K562 (cell line): Measurements from ENCODE around the gene TMEM87B. TPM values are rescaled to one million over a fixed set of nuclear protein-coding genes. Genes with fewer than 3 reads are reported as not detected.
A peak's percentile ranks its signal among the peaks of the same experiment; 100 is the strongest.

ENCODE experiments used
- ARID1B ChIP-seq: fragments of 450-650 bp; IDR thresholded peaks from 2 replicates; pipeline ENCODE4 v1.6.1; 2016; ENCODE audit warnings: antibody characterized with exemption, mild to moderate bottlenecking, inconsistent platforms
- ATF7 ChIP-seq: fragments of 450-650 bp; IDR thresholded peaks from 2 replicates; pipeline ENCODE4 v1.7.1; 2014; ENCODE audit warnings: mild to moderate bottlenecking, moderate library complexity
- CBFA2T2 ChIP-seq: fragments of 450-650 bp; conservative IDR thresholded peaks from 2 replicates; pipeline ENCODE4 v1.6.1; 2017; ENCODE audit warnings: mild to moderate bottlenecking
- CBFA2T3 ChIP-seq: fragments of 450-650 bp; IDR thresholded peaks from 2 replicates; pipeline ENCODE4 v1.6.1; 2017
- JUND ChIP-seq, 2 experiments: IDR thresholded peaks; 2 replicates in 1 of 2; 3 replicates in 1 of 2; pipeline ENCODE4 v1.6.1; 2011; ENCODE audit warnings: borderline replicate concordance in 2 of 2, low read depth in 2 of 2, low read length in 2 of 2, improper control_type of control experiment in 1 of 2, missing biosample characterization in 1 of 2, missing genetic modification characterization in 1 of 2, missing genetic modification reagents in 1 of 2
- MAZ ChIP-seq, 2 experiments: fragments of 450-650 bp in 1 of 2; sonication (generic) in 1 of 2; formaldehyde crosslinking; IDR thresholded peaks in 1 of 2; conservative IDR thresholded peaks in 1 of 2; 2 replicates each; pipeline versions ENCODE4 v1.4.0 to v1.5.0; 2020; ENCODE audit warnings: mild to moderate bottlenecking in 1 of 2, missing genetic modification reagents in 1 of 2
- SMAD4 ChIP-seq: fragments of 250-450 bp; sonication (Bioruptor Pico); conservative IDR thresholded peaks from 2 replicates; pipeline ENCODE4 v1.8.0; 2021; ENCODE audit warnings: inconsistent platforms, mild to moderate bottlenecking, moderate library complexity
- TEAD4 ChIP-seq, 2 experiments: sonication (generic) in 1 of 2; formaldehyde crosslinking in 1 of 2; IDR thresholded peaks; 2 replicates each; pipeline versions ENCODE4 v1.6.1 to v1.8.0; 2012 to 2022; ENCODE audit warnings: borderline replicate concordance in 1 of 2, inconsistent platforms in 1 of 2, low read length in 1 of 2, mild to moderate bottlenecking in 1 of 2, missing genetic modification reagents in 1 of 2
- polyA plus RNA-seq, 8 experiments: library from polyadenylated mRNA; depleted of rRNA in 4 of 8; stranded (reverse) in 5 of 8; unstranded in 3 of 8; fragments of >200 nt; fragmentation: Nextera tagmentation in 2 of 8; fragmentation: Illumina TruSeq in 1 of 8; extraction: Ambion mirVana in 2 of 8; extraction: Trizol in 1 of 8; gene quantifications; 2 replicates each; pipeline versions ENCODE4 v1.2.1 to v1.2.3, GENCODE V29; 2011 to 2014; ENCODE audit warnings: inconsistent platforms in 1 of 8, missing spikeins in 1 of 8
- total RNA-seq, 7 experiments: library from RNA; depleted of rRNA in 6 of 7; stranded (reverse); fragments of >200 nt in 6 of 7; fragmentation: Illumina TruSeq in 2 of 7; extraction: Trizol in 2 of 7; gene quantifications; 2 replicates each; pipeline versions ENCODE4 v1.2.1 to v1.2.3, GENCODE V29; 2011 to 2021; ENCODE audit warnings: low replicate concordance in 1 of 7
- TF ChIP-seq, protein P1 (sequence below): fragments of 450-650 bp; IDR thresholded peaks from 2 replicates; pipeline ENCODE4 v1.6.1; 2016; ENCODE audit warnings: low read depth
- TF ChIP-seq, protein P2 (sequence below), 2 experiments: fragments of 450-650 bp; conservative IDR thresholded peaks; 2 replicates each; pipeline ENCODE4 v1.6.1; 2017; ENCODE audit warnings: mild to moderate bottlenecking in 2 of 2, moderate library complexity in 2 of 2
- TF ChIP-seq, protein P3 (sequence below): fragments of 200-800 bp; sonication (Bioruptor generic); IDR thresholded peaks from 2 replicates; pipeline ENCODE4 v1.6.1; 2017; ENCODE audit warnings: missing genetic modification characterization, missing compliant biosample characterization
- TF ChIP-seq, protein P4 (sequence below), 2 experiments: fragments of 450-650 bp in 1 of 2; sonication (generic) in 1 of 2; formaldehyde crosslinking in 1 of 2; IDR thresholded peaks in 1 of 2; conservative IDR thresholded peaks in 1 of 2; 2 replicates each; pipeline versions ENCODE4 v1.6.1 to v1.8.1; 2016 to 2023; ENCODE audit warnings: mild to moderate bottlenecking in 2 of 2, moderate library complexity in 2 of 2, inconsistent platforms in 1 of 2, missing genetic modification reagents in 1 of 2

Gene TMEM87B
- total and polyA plus RNA-seq, 9 of the 15 experiments (the other 6 are each of a cell fraction or from before 2014, with no cell fraction given): 3.7 to 17.1 (median 11.0) TPM

DNA sequence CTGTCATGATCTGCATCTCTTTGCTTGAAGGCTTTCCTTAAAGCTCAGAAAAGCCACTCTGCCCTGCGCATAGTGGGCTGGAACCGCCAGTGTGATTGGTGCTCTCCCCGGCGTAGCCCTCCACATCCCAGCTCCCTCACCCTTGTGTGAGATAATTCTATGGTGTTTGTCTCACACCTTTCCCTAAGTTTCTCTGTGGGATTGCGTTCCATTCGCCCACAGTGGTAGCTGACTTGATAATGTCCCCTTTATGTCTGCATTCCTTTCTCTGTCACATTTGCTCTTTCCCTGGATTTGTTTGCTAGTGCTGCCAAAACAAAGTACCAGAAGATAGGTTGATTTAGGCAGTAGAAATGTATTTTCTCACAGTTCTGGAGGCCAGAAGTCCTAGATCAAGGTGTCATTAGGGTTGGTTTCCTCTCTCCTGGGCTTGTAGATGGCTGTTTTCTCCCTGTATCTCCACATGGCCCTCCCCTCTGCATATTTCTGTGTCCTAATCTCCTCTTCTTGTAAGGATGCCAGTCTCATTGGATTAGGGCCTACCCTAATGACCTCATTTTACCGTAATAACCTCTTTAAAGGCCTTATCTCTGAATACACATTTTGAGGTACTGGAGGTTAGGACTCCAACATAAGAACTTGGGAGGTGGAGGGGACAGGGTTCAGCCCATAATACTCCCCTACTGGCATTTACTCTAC is 7.4 kb upstream of the TMEM87B start (continued):
- TF ChIP-seq, protein P1, sequence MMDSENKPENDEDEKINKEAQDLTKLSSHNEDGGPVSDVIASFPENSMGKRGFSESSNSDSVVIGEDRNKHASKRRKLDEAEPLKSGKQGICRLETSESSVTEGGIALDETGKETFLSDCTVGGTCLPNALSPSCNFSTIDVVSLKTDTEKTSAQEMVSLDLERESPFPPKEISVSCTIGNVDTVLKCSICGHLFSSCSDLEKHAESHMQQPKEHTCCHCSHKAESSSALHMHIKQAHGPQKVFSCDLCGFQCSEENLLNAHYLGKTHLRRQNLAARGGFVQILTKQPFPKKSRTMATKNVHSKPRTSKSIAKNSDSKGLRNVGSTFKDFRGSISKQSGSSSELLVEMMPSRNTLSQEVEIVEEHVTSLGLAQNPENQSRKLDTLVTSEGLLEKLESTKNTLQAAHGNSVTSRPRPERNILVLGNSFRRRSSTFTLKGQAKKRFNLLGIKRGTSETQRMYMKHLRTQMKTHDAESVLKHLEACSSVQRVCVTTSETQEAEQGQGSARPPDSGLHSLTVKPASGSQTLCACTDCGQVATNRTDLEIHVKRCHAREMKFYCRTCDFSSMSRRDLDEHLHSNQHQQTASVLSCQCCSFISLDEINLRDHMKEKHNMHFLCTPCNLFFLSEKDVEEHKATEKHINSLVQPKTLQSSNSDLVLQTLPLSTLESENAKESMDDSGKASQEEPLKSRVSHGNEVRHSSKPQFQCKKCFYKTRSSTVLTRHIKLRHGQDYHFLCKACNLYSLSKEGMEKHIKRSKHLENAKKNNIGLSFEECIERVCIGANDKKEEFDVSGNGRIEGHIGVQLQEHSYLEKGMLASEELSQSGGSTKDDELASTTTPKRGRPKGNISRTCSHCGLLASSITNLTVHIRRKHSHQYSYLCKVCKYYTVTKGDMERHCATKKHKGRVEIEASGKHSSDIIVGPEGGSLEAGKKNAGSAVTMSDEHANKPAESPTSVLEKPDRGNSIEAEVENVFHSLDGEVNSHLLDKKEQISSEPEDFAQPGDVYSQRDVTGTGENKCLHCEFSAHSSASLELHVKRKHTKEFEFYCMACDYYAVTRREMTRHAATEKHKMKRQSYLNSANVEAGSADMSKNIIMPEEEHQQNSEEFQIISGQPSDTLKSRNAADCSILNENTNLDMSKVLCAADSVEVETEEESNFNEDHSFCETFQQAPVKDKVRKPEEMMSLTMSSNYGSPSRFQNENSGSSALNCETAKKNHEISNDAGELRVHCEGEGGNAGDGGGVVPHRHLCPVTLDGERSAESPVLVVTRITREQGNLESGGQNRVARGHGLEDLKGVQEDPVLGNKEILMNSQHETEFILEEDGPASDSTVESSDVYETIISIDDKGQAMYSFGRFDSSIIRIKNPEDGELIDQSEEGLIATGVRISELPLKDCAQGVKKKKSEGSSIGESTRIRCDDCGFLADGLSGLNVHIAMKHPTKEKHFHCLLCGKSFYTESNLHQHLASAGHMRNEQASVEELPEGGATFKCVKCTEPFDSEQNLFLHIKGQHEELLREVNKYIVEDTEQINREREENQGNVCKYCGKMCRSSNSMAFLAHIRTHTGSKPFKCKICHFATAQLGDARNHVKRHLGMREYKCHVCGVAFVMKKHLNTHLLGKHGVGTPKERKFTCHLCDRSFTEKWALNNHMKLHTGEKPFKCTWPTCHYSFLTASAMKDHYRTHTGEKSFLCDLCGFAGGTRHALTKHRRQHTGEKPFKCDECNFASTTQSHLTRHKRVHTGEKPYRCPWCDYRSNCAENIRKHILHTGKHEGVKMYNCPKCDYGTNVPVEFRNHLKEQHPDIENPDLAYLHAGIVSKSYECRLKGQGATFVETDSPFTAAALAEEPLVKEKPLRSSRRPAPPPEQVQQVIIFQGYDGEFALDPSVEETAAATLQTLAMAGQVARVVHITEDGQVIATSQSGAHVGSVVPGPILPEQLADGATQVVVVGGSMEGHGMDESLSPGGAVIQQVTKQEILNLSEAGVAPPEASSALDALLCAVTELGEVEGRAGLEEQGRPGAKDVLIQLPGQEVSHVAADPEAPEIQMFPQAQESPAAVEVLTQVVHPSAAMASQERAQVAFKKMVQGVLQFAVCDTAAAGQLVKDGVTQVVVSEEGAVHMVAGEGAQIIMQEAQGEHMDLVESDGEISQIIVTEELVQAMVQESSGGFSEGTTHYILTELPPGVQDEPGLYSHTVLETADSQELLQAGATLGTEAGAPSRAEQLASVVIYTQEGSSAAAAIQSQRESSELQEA: no peak
- TF ChIP-seq, protein P2, sequence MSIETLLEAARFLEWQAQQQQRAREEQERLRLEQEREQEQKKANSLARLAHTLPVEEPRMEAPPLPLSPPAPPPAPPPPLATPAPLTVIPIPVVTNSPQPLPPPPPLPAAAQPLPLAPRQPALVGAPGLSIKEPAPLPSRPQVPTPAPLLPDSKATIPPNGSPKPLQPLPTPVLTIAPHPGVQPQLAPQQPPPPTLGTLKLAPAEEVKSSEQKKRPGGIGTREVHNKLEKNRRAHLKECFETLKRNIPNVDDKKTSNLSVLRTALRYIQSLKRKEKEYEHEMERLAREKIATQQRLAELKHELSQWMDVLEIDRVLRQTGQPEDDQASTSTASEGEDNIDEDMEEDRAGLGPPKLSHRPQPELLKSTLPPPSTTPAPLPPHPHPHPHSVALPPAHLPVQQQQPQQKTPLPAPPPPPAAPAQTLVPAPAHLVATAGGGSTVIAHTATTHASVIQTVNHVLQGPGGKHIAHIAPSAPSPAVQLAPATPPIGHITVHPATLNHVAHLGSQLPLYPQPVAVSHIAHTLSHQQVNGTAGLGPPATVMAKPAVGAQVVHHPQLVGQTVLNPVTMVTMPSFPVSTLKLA (conservative IDR thresholded peaks at IDR 0.05): 0 out of 4 replicates have a peak, but pooled peaks of 1 of the 2 experiments have one; percentile 27
- TF ChIP-seq ATF7 (peak; percentile 78), SMAD4 (CRISPR knock-in tag) (no peak), MAZ (CRISPR knock-in tag; conservative IDR thresholded peaks at IDR 0.05 in 1 of 2, IDR thresholded peaks at IDR 0.05 in 1 of 2) (0 out of 4 replicates have a peak, but pooled peaks of 1 of the 2 experiments have one; percentile 4), TEAD4 (IDR thresholded peaks at IDR 0.05; ENCODE audit: low read length) (peak; percentile 30), TEAD4 (CRISPR knock-in tag; IDR thresholded peaks at IDR 0.05; ENCODE audit: borderline replicate concordance) (no peak), CBFA2T3 (peak; percentile 73), ARID1B (peak; percentile 45), CBFA2T2 (peak; percentile 38), JUND (IDR thresholded peaks at IDR 0.05; ENCODE audit: borderline replicate concordance, low read depth, low read length) (peak; percentile 68; the same call in 1 of the 2 replicates), JUND (tag; IDR thresholded peaks at IDR 0.05; ENCODE audit: borderline replicate concordance, low read depth, low read length) (0 out of 3 replicates have a peak, but pooled peaks have one; percentile 45)
- TF ChIP-seq, protein P3, sequence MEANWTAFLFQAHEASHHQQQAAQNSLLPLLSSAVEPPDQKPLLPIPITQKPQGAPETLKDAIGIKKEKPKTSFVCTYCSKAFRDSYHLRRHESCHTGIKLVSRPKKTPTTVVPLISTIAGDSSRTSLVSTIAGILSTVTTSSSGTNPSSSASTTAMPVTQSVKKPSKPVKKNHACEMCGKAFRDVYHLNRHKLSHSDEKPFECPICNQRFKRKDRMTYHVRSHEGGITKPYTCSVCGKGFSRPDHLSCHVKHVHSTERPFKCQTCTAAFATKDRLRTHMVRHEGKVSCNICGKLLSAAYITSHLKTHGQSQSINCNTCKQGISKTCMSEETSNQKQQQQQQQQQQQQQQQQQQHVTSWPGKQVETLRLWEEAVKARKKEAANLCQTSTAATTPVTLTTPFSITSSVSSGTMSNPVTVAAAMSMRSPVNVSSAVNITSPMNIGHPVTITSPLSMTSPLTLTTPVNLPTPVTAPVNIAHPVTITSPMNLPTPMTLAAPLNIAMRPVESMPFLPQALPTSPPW (CRISPR knock-in tag): peak; percentile 14
- TF ChIP-seq, protein P4, sequence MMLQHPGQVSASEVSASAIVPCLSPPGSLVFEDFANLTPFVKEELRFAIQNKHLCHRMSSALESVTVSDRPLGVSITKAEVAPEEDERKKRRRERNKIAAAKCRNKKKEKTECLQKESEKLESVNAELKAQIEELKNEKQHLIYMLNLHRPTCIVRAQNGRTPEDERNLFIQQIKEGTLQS (IDR thresholded peaks at IDR 0.05): peak; percentile 58; the same call in 1 of the 2 replicates
- TF ChIP-seq, protein P4 (CRISPR knock-in tag; conservative IDR thresholded peaks at IDR 0.05): no peak
